ENCODE measurements around the gene TAB2. TPM values are rescaled to one million over a fixed set of nuclear protein-coding genes. Genes with fewer than 3 reads are reported as not detected.
"Not testable (repeated sequence)": the region's sequence is repeated elsewhere in the genome, so short reads cannot be mapped to it uniquely, and the experiment has no call there.

The TAB2 gene
- total RNA-seq, 4 donors from 2014 or later: 43.6 to 89.9 (median 64.7) TPM

DNA sequence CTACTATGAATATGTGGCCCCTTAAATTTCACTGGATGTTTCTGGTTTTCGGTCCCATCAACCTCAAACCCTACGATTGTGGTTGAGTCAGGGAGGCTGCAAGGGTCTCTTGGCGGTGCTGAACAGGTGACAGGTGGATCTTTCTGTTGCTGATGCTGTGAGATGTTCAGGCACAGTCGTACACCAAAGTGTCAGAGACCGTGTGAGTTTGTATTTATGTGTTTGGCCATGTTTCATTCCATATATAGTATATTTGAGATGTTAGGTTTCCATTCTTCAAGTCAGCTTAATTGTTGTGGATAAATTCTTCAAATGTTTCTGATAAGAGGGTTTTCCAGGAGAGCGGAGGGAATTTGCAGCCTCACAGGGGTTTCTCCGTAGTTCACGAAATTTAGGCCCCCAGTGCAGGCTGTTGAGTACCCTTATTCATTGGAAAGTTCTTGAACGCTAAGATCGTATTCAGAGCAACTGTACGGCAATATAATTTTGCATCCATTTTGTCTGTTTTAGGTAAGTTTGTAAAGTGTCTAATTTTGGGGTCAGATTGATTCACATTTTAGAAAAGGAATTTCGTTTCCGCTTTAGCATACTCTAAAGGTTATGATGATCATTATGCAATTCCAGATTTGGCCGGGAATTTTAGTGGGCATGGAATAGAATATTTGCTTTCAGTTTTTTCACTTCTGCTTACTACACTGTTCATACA lies 1.2 kb downstream of the TAB2 start:
- 0 to 2% methylated on average over 6 to 14 of the region's 14 CpGs for WGBS, 2 donors (ENCODE audit: low coverage in 1 of 2)

DNA sequence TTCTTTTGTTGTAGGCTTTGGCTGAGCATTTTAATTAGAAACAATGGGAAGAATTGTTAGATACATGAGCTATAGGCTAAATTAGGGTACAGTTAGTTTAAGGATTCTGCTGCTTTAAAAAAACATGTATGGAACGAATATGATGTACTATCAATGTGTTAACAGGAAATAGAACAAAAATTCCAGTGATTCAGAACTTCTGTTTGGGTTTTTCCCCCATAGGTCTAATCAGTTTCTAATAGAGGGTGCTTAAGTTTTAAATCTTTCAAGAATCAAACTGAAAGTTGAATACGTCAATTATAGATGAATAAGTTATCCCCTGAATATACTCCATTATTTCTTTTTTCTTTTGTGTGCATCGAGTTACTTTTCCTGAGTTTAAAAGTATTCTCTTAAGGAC lies 1.9 kb downstream of the TAB2 start:
- no peaks in the 10 kb centered on the region for H3K9me3 ChIP-seq
- H3K27me3 ChIP-seq: no peaks in the 10 kb centered on the region
- 19 to 25% methylated on average over 3 of the region's 3 CpGs for WGBS, 2 donors (ENCODE audit: low coverage in 1 of 2)
- DNase-seq: no peak
- H3K27ac ChIP-seq: peak overlapping the region; percentile 95 to 100 (median 99)
- H3K4me1 ChIP-seq: peaks cover 2 to 63% (median 39%) of the 10 kb centered on the region in 4 donors
- peak overlapping the region in 3 of 4 donors; percentile 77 to 94 (median 88) for H3K4me3 ChIP-seq
- intact Hi-C loops (cut with DNase I; ENCODE audit: low total_unique reads) (loop anchor here (10.0 kb wide), 1 partner anchor 235 kb away; no protein-coding TSS in a partner anchor), in situ Hi-C loops (cut with MboI; ENCODE audit: low pct_ligation_motif_present in 1 of 4, low pct_unique_long_range_greater_than_20kb in 1 of 4, low sequenced_read_pairs in 3 of 4) (no loop called here)
- TF ChIP-seq EP300 (IDR thresholded peaks at IDR 0.05; ENCODE audit: low read depth) (no peak), POLR2A (IDR thresholded peaks at IDR 0.05) (no peak), POLR2AphosphoS5 (IDR thresholded peaks at IDR 0.05) (no peak)
- TF ChIP-seq, protein P1, sequence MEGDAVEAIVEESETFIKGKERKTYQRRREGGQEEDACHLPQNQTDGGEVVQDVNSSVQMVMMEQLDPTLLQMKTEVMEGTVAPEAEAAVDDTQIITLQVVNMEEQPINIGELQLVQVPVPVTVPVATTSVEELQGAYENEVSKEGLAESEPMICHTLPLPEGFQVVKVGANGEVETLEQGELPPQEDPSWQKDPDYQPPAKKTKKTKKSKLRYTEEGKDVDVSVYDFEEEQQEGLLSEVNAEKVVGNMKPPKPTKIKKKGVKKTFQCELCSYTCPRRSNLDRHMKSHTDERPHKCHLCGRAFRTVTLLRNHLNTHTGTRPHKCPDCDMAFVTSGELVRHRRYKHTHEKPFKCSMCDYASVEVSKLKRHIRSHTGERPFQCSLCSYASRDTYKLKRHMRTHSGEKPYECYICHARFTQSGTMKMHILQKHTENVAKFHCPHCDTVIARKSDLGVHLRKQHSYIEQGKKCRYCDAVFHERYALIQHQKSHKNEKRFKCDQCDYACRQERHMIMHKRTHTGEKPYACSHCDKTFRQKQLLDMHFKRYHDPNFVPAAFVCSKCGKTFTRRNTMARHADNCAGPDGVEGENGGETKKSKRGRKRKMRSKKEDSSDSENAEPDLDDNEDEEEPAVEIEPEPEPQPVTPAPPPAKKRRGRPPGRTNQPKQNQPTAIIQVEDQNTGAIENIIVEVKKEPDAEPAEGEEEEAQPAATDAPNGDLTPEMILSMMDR (IDR thresholded peaks at IDR 0.05): no peak
- no peaks in the 10 kb centered on the region for H3K36me3 ChIP-seq

More for the DNA sequence above, 1.2 kb downstream of the TAB2 start:
- DNase-seq: peak; percentile 24
- in situ Hi-C loops (cut with MboI; ENCODE audit: low pct_ligation_motif_present in 1 of 4, low pct_unique_long_range_greater_than_20kb in 1 of 4, low sequenced_read_pairs in 3 of 4): no loop called here
- H3K4me3 ChIP-seq: peak overlapping the region; percentile 77 to 94 (median 88)
- no peaks in the 10 kb centered on the region for H3K27me3 ChIP-seq
- H3K27ac ChIP-seq: peak overlapping the region; percentile 95 to 100 (median 99)
- no peaks in the 10 kb centered on the region for H3K9me3 ChIP-seq
- intact Hi-C loops (cut with DNase I; ENCODE audit: low total_unique reads): loop anchor here (10.0 kb wide), 1 partner anchor 234 kb away; no protein-coding TSS in a partner anchor
- H3K36me3 ChIP-seq: no peaks in the 10 kb centered on the region
- H3K4me1 ChIP-seq: peaks cover 0 to 56% (median 32%) of the 10 kb centered on the region in 4 donors
- TF ChIP-seq, protein P1 (IDR thresholded peaks at IDR 0.05): peak in 1 of 5 experiments; percentile 27
- TF ChIP-seq POLR2A (IDR thresholded peaks at IDR 0.05) (peak; percentile 9), POLR2AphosphoS5 (IDR thresholded peaks at IDR 0.05) (no peak), EP300 (IDR thresholded peaks at IDR 0.05; ENCODE audit: low read depth) (no peak)

DNA sequence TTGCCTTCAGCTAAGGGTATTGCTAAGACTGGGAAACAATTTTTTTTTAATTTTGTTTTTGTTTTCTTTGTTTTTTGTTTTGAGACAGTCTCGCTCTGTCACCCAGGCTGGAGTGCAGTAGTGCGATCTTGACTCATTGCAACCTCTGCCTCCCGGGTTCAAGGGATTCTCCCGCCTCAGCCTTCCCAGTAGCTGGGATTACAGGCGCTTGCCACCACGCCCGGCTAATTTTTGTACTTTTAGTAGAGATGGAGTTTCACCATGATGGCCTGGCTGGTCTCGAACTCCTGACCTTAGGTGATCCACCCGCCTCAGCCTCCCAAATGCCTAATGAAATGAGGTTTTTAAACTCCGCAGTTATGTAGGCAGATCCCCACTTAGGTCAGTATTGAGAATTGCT lies 2.5 kb downstream of the TAB2 start:
- in situ Hi-C loops (cut with MboI; ENCODE audit: low pct_ligation_motif_present in 1 of 4, low pct_unique_long_range_greater_than_20kb in 1 of 4, low sequenced_read_pairs in 3 of 4); DNase-seq; H3K9me3 ChIP-seq; intact Hi-C loops (cut with DNase I; ENCODE audit: low total_unique reads); H3K27me3 ChIP-seq; H3K36me3 ChIP-seq: not testable (repeated sequence)
- peak overlapping the region in 1 of 4 donors; percentile 77 for H3K4me3 ChIP-seq
- H3K27ac ChIP-seq: peak overlapping the region; percentile 95 to 100 (median 99)
- 59 to 67% methylated on average over 3 to 10 of the region's 10 CpGs for WGBS, 2 donors (ENCODE audit: low coverage in 1 of 2)
- H3K4me1 ChIP-seq: peaks cover 8 to 69% (median 45%) of the 10 kb centered on the region in 4 donors

DNA sequence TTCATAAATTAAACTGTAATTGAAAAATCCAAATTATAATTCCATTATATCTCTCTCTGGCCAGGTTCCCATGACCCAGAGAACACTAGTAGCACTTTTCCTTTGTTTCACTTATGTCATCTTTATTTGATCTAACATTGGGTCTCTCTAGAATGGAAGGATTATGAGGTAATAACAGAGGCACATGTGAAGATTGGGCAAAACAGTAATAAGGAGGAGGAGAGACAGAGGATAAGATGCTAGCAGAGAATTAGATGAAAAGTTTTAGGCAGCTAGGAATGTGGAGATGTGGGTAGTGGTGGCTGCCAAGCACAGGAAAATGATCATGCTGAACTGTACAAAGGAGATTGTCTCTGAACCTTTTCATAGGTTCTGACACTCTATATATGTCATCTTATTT lies 3.3 kb downstream of the TAB2 start:
- Histone ChIP-seq H3K4me1 (peaks cover 11 to 77% (median 50%) of the 10 kb centered on the region in 4 donors), H3K4me3 (no peak overlapping the region), H3K9me3 (no peaks in the 10 kb centered on the region), H3K36me3 (no peaks in the 10 kb centered on the region), H3K27ac (peak overlapping the region; percentile 20 to 99 (median 28)), H3K27me3 (no peaks in the 10 kb centered on the region)
- in situ Hi-C loops (cut with MboI; ENCODE audit: low pct_ligation_motif_present in 1 of 4, low pct_unique_long_range_greater_than_20kb in 1 of 4, low sequenced_read_pairs in 3 of 4) (no loop called here), intact Hi-C loops (cut with DNase I; ENCODE audit: low total_unique reads) (no loop called here)
- DNase-seq: no peak
- TF ChIP-seq, protein P1 (IDR thresholded peaks at IDR 0.05): no peak
- no peak for TF ChIP-seq POLR2AphosphoS5 (IDR thresholded peaks at IDR 0.05)
- no peak for TF ChIP-seq EP300 (IDR thresholded peaks at IDR 0.05; ENCODE audit: low read depth)
- no peak for TF ChIP-seq POLR2A (IDR thresholded peaks at IDR 0.05)
